ENCODE results near the gene ZNF37A.

GRCh38 chr10:38174336-38174735 lies 80.2 kb downstream of the ZNF37A start:
- TF ChIP-seq POLR2A (IDR thresholded peaks at IDR 0.05) = no peak
- TF ChIP-seq, protein P1, sequence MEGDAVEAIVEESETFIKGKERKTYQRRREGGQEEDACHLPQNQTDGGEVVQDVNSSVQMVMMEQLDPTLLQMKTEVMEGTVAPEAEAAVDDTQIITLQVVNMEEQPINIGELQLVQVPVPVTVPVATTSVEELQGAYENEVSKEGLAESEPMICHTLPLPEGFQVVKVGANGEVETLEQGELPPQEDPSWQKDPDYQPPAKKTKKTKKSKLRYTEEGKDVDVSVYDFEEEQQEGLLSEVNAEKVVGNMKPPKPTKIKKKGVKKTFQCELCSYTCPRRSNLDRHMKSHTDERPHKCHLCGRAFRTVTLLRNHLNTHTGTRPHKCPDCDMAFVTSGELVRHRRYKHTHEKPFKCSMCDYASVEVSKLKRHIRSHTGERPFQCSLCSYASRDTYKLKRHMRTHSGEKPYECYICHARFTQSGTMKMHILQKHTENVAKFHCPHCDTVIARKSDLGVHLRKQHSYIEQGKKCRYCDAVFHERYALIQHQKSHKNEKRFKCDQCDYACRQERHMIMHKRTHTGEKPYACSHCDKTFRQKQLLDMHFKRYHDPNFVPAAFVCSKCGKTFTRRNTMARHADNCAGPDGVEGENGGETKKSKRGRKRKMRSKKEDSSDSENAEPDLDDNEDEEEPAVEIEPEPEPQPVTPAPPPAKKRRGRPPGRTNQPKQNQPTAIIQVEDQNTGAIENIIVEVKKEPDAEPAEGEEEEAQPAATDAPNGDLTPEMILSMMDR (IDR thresholded peaks at IDR 0.05) = no peak

Data from esophagus squamous epithelium (tissue), 4 donors.